HEK293 (cell line): ENCODE measurements around the gene PHKB.

Experiments
- CTCF ChIA-PET: fragments of 350-600 bp; formaldehyde crosslinking; extraction: SDS; loops from one replicate; lab custom pipeline; 2021; ENCODE audit warnings: antibody characterized with exemption; lab: Yijun Ruan, JAX
- POLR2A ChIA-PET: fragments of 300-600 bp; formaldehyde crosslinking; extraction: SDS; loops from one replicate; lab custom pipeline; 2020; ENCODE audit warnings: antibody characterized with exemption, inconsistent platforms; lab: Yijun Ruan, JAX
- H3K27ac ChIP-seq: fragments of 200-500 bp; sonication (Bioruptor generic); 2 replicates; pipeline ENCODE4 v1.5.1; 2014; ENCODE audit warnings: low read depth, low read length, control low read depth, inconsistent platforms; ENCODE audit errors: extremely low read depth
- H3K36me3 ChIP-seq, 2 experiments: fragments of 200-500 bp in 1 of 2; sonication (Bioruptor generic) in 1 of 2; 1 replicate in 1 of 2; 2 replicates in 1 of 2; pipeline ENCODE4 v1.5.1; 2014 to 2017; ENCODE audit warnings: inconsistent platforms in 2 of 2, low read length in 2 of 2; ENCODE audit not compliant: control insufficient read depth in 2 of 2, insufficient read depth in 1 of 2
- H3K4me1 ChIP-seq: fragments of 200-500 bp; sonication (Bioruptor generic); 2 replicates; pipeline ENCODE4 v1.5.1; 2014; ENCODE audit warnings: mild to moderate bottlenecking, low read length, inconsistent platforms; ENCODE audit not compliant: control insufficient read depth, insufficient read depth
- H3K4me3 ChIP-seq: 2 replicates; pipeline ENCODE4 v1.5.1; 2011; ENCODE audit warnings: low read depth, mild to moderate bottlenecking, control low read depth, low read length, moderate library complexity
- H3K9me3 ChIP-seq: fragments of 200-500 bp; sonication (Bioruptor generic); 2 replicates; pipeline ENCODE4 v1.5.1; 2014; ENCODE audit warnings: low read depth, low read length, inconsistent platforms; ENCODE audit not compliant: control insufficient read depth, insufficient read depth
- GLI2 ChIP-seq: fragments of 450-650 bp; formaldehyde crosslinking; IDR thresholded peaks from 2 replicates; pipeline ENCODE4; 2017; ENCODE audit warnings: missing biosample characterization, missing genetic modification characterization, low read depth, borderline replicate concordance
- INSM2 ChIP-seq: fragments of 450-650 bp; formaldehyde crosslinking; IDR thresholded peaks from 2 replicates; pipeline ENCODE4 v1.5.1; 2016; ENCODE audit warnings: missing biosample characterization, missing genetic modification characterization
- KLF17 ChIP-seq: fragments of 450-650 bp; formaldehyde crosslinking; IDR thresholded peaks from 2 replicates; pipeline ENCODE4 v1.5.1; 2016; ENCODE audit warnings: missing biosample characterization, missing genetic modification characterization
- PRDM10 ChIP-seq: fragments of 450-650 bp; formaldehyde crosslinking; IDR thresholded peaks from 2 replicates; pipeline ENCODE4 v1.5.1; 2016; ENCODE audit warnings: missing biosample characterization, missing genetic modification characterization
- RBAK ChIP-seq: fragments of 450-650 bp; formaldehyde crosslinking; IDR thresholded peaks from 2 replicates; pipeline ENCODE4 v1.5.1; 2016; ENCODE audit warnings: missing biosample characterization, missing genetic modification characterization
- ZBTB10 ChIP-seq: fragments of 450-650 bp; formaldehyde crosslinking; IDR thresholded peaks from 2 replicates; pipeline ENCODE4 v1.5.1; 2016; ENCODE audit warnings: missing biosample characterization, missing genetic modification characterization
- ZBTB44 ChIP-seq: fragments of 450-650 bp; IDR thresholded peaks from 2 replicates; pipeline ENCODE4 v1.5.1; 2018; ENCODE audit warnings: missing biosample characterization, mild to moderate bottlenecking, missing genetic modification characterization
- ZBTB48 ChIP-seq: fragments of 450-650 bp; formaldehyde crosslinking; IDR thresholded peaks from 2 replicates; pipeline ENCODE4 v1.5.1; 2016; ENCODE audit warnings: missing biosample characterization, missing genetic modification characterization
- ZEB2 ChIP-seq: fragments of 450-650 bp; formaldehyde crosslinking; IDR thresholded peaks from 2 replicates; pipeline ENCODE4 v1.5.1; 2016; ENCODE audit warnings: missing biosample characterization, missing genetic modification characterization
- ZNF221 ChIP-seq: fragments of 450-650 bp; formaldehyde crosslinking; IDR thresholded peaks from 2 replicates; pipeline ENCODE4 v1.5.1; 2017; ENCODE audit warnings: missing biosample characterization, missing genetic modification characterization, borderline replicate concordance
- ZNF24 ChIP-seq: fragments of 450-650 bp; formaldehyde crosslinking; IDR thresholded peaks from 2 replicates; pipeline ENCODE4 v1.5.1; 2016; ENCODE audit warnings: missing biosample characterization, missing genetic modification characterization
- ZNF311 ChIP-seq: fragments of 450-650 bp; formaldehyde crosslinking; IDR thresholded peaks from 2 replicates; pipeline ENCODE4 v1.5.1; 2017; ENCODE audit warnings: missing biosample characterization, missing genetic modification characterization, borderline replicate concordance
- ZNF571 ChIP-seq: fragments of 450-650 bp; formaldehyde crosslinking; IDR thresholded peaks from 2 replicates; pipeline ENCODE4 v1.5.0; 2017; ENCODE audit warnings: missing biosample characterization, missing genetic modification characterization
- ZNF626 ChIP-seq: fragments of 450-650 bp; sonication (Bioruptor Pico); formaldehyde crosslinking; IDR thresholded peaks from 2 replicates; pipeline ENCODE4 v1.5.1; 2018; ENCODE audit warnings: missing biosample characterization, missing genetic modification characterization, inconsistent platforms
- ZNF660 ChIP-seq: fragments of 450-650 bp; IDR thresholded peaks from 2 replicates; pipeline ENCODE4 v1.5.1; 2018; ENCODE audit warnings: missing biosample characterization, mild to moderate bottlenecking, missing genetic modification characterization
- ZNF670 ChIP-seq: fragments of 450-650 bp; formaldehyde crosslinking; IDR thresholded peaks from 2 replicates; pipeline ENCODE4 v1.5.1; 2016; ENCODE audit warnings: missing biosample characterization, missing genetic modification characterization, low read depth
- ZNF776 ChIP-seq: fragments of 450-650 bp; formaldehyde crosslinking; IDR thresholded peaks from 2 replicates; pipeline ENCODE4 v1.5.0; 2017; ENCODE audit warnings: missing biosample characterization, missing genetic modification characterization, borderline replicate concordance
- ZNF792 ChIP-seq: fragments of 450-650 bp; formaldehyde crosslinking; IDR thresholded peaks from 2 replicates; pipeline ENCODE4 v1.5.1; 2016; ENCODE audit warnings: missing biosample characterization, missing genetic modification characterization
- ZNF830 ChIP-seq: fragments of 450-650 bp; IDR thresholded peaks from 2 replicates; pipeline ENCODE4 v1.5.0; 2018; ENCODE audit warnings: missing biosample characterization, missing genetic modification characterization, low read depth, mild to moderate bottlenecking, moderate library complexity

The PHKB gene

GRCh38 chr16:47643323-47644000 lies 182.3 kb downstream of the PHKB start:
- no peak overlapping the region for H3K27ac ChIP-seq
- no peaks in the 10 kb centered on the region for H3K9me3 ChIP-seq
- CTCF ChIA-PET = no interaction called here
- H3K36me3 ChIP-seq = no peaks in the 10 kb centered on the region
- TF ChIP-seq PRDM10 (no peak), RBAK (tag by site-specific recombination) (no peak), ZNF776 (tag by site-specific recombination) (no peak), ZEB2 (no peak), INSM2 (no peak), ZNF571 (tag by site-specific recombination) (no peak), ZNF792 (no peak), ZNF626 (tag by site-specific recombination) (no peak), KLF17 (no peak), ZNF311 (tag by site-specific recombination) (no peak), ZBTB48 (tag by site-specific recombination) (no peak), GLI2 (tag by site-specific recombination) (no peak)
- TF ChIP-seq, all 188 proteins: peak for 0
- POLR2A ChIA-PET = no interaction called here
- H3K4me1 ChIP-seq = no peaks in the 10 kb centered on the region
- no peak overlapping the region for H3K4me3 ChIP-seq

GRCh38 chr16:47644166-47644565 lies 183.0 kb downstream of the PHKB start:
- no peaks in the 10 kb centered on the region for H3K9me3 ChIP-seq
- no peak for TF ChIP-seq ZNF24 (tag by site-specific recombination)
- TF ChIP-seq, all 188 proteins: peak for 0
- no peak overlapping the region for H3K27ac ChIP-seq
- H3K4me3 ChIP-seq = no peak overlapping the region
- CTCF ChIA-PET = no interaction called here
- POLR2A ChIA-PET = no interaction called here
- no peaks in the 10 kb centered on the region for H3K36me3 ChIP-seq
- H3K4me1 ChIP-seq = no peaks in the 10 kb centered on the region

GRCh38 chr16:47644661-47645060 lies 183.5 kb downstream of the PHKB start:
- H3K27ac ChIP-seq = no peak overlapping the region
- no peaks in the 10 kb centered on the region for H3K9me3 ChIP-seq
- POLR2A ChIA-PET = no interaction called here
- no peak overlapping the region for H3K4me3 ChIP-seq
- CTCF ChIA-PET = no interaction called here
- no peaks in the 10 kb centered on the region for H3K4me1 ChIP-seq
- no peaks in the 10 kb centered on the region for H3K36me3 ChIP-seq
- TF ChIP-seq ZNF670 (tag by site-specific recombination) (no peak), ZBTB10 (no peak), ZNF830 (tag by site-specific recombination) (no peak), ZBTB44 (tag by site-specific recombination) (no peak), ZNF221 (no peak), ZNF660 (no peak)
